HCT116 (cell line): Measurements from ENCODE around the gene NAALADL2. TPM values are rescaled to one million over a fixed set of nuclear protein-coding genes. Genes with fewer than 3 reads are reported as not detected.

Experiments used
- ATAC-seq: fragments of 200-7000 bp; cut with Tn5 transposase; 2 replicates; pipeline ENCODE4 v1.9.1; 2020; ENCODE audit warnings: mild to moderate bottlenecking, moderate library complexity
- BruUV-seq: library from RNA; stranded (reverse); fragments of 400-500 nt; replicated peaks from 2 replicates; lab custom pipeline; 2021; lab: Mats Ljungman, UMichigan
- CTCF ChIA-PET: fragments of 300-600 bp; sonication (Branson Sonifier 250); formaldehyde crosslinking; loops from one replicate; lab custom pipeline; 2021; ENCODE audit warnings: antibody characterized with exemption; lab: Charles Lee
- POLR2A ChIA-PET: fragments of 300-600, 350-600 bp; sonication (Branson Sonifier 250); formaldehyde crosslinking; loops from one replicate; lab custom pipeline; 2021; ENCODE audit warnings: antibody characterized with exemption; lab: Charles Lee
- RAD21 ChIA-PET, 2 experiments: fragments of 300-600 bp; sonication (Branson Sonifier 250); formaldehyde crosslinking; loops; one replicate each; lab custom pipeline; 2023; ENCODE audit warnings: low total read pairs in 2 of 2; ENCODE audit not compliant: uncharacterized antibody in 2 of 2, unreplicated experiment in 2 of 2, low non-redundant PET in 1 of 2; lab: Charles Lee
- DNase-seq: peaks from one replicate; pipeline ENCODE4 v3.0.0-alpha.2; 2010; ENCODE audit warnings: low read depth, low spot score
- H2AFZ ChIP-seq: fragments of 200-600 bp; shearing (Covaris generic), sonication (generic); 2 replicates; pipeline ENCODE4 v1.6.1; 2017; ENCODE audit warnings: low read depth, mixed run types, mixed read lengths, antibody characterized with exemption, low read length; ENCODE audit not compliant: poor library complexity, severe bottlenecking
- H3K27ac ChIP-seq: 2 replicates; pipeline ENCODE4 v1.5.1; 2012; ENCODE audit warnings: low read depth, low read length
- H3K27me3 ChIP-seq: fragments of 200-600 bp; sonication (generic); 2 replicates; pipeline ENCODE4 v1.6.1; 2016; ENCODE audit warnings: mixed run types, low read length, mixed read lengths; ENCODE audit not compliant: insufficient read depth
- H3K36me3 ChIP-seq, 2 experiments: fragments of 200-500 bp in 1 of 2; fragments of 200-600 bp in 1 of 2; sonication (Bioruptor generic) in 1 of 2; sonication (generic) in 1 of 2; 2 replicates each; pipeline versions ENCODE4 v1.5.1 to v1.6.1; 2014 to 2016; ENCODE audit warnings: low read length in 2 of 2, inconsistent platforms in 1 of 2, mixed read lengths in 1 of 2, mixed run types in 1 of 2; ENCODE audit not compliant: insufficient read depth in 2 of 2, control insufficient read depth in 1 of 2
- H3K4me1 ChIP-seq, 2 experiments: fragments of 200-600 bp in 1 of 2; sonication (generic) in 1 of 2; 2 replicates each; pipeline versions ENCODE4 v1.5.1 to v1.6.1; 2012 to 2017; ENCODE audit warnings: low read length in 2 of 2, inconsistent platforms in 1 of 2, mild to moderate bottlenecking in 1 of 2, mixed read lengths in 1 of 2, mixed run types in 1 of 2, moderate library complexity in 1 of 2; ENCODE audit not compliant: insufficient read depth in 2 of 2, control insufficient read depth in 1 of 2
- H3K4me2 ChIP-seq: fragments of 200-600 bp; sonication (generic); 2 replicates; pipeline ENCODE4 v1.6.1; 2017; ENCODE audit warnings: mixed run types, low read length, mixed read lengths
- H3K4me3 ChIP-seq, 2 experiments: fragments of 200-600 bp in 1 of 2; sonication (generic) in 1 of 2; replicated peaks in 1 of 2; 2 replicates each; pipeline ENCODE4 v1.5.1; 2011 to 2016; ENCODE audit warnings: low read length in 2 of 2, control low read depth in 1 of 2, low read depth in 1 of 2, mild to moderate bottlenecking in 1 of 2, mixed read lengths in 1 of 2, mixed run types in 1 of 2
- H3K79me2 ChIP-seq: fragments of 200-600 bp; sonication (generic); 2 replicates; pipeline ENCODE4 v1.6.1; 2017; ENCODE audit warnings: mild to moderate bottlenecking, mixed run types, low read length, moderate library complexity, mixed read lengths; ENCODE audit not compliant: insufficient read depth
- H3K9ac ChIP-seq: fragments of 200-600 bp; sonication (generic); 2 replicates; pipeline ENCODE4 v1.6.1; 2016; ENCODE audit warnings: low read length, mixed read lengths
- H3K9me2 ChIP-seq: fragments of 200-600 bp; sonication (generic), shearing (Covaris generic); 2 replicates; pipeline ENCODE4 v1.6.1; 2017; ENCODE audit warnings: mixed run types, mild to moderate bottlenecking, moderate library complexity; ENCODE audit not compliant: insufficient read depth
- H3K9me3 ChIP-seq, 2 experiments: fragments of 200-500 bp in 1 of 2; fragments of 200-600 bp in 1 of 2; sonication (Bioruptor generic) in 1 of 2; sonication (generic) in 1 of 2; 2 replicates each; pipeline ENCODE4 v1.6.1; 2014 to 2017; ENCODE audit warnings: low read length in 2 of 2, mixed read lengths in 2 of 2, inconsistent platforms in 1 of 2, low read depth in 1 of 2, mild to moderate bottlenecking in 1 of 2, mixed run types in 1 of 2, moderate library complexity in 1 of 2; ENCODE audit not compliant: control insufficient read depth in 1 of 2, insufficient read depth in 1 of 2
- H4K20me1 ChIP-seq: fragments of 200-600 bp; sonication (generic), shearing (Covaris generic); 2 replicates; pipeline ENCODE4 v1.6.1; 2017; ENCODE audit warnings: mixed run types, mild to moderate bottlenecking, moderate library complexity; ENCODE audit not compliant: insufficient read depth
- CBX3 ChIP-seq: IDR thresholded peaks from 2 replicates; pipeline ENCODE4 v1.6.1; 2012; ENCODE audit warnings: low read depth
- CTCF ChIP-seq, 3 experiments: fragments of 200-600 bp in 1 of 3; sonication (generic) in 1 of 3; IDR thresholded peaks in 2 of 3; conservative IDR thresholded peaks in 1 of 3; 2 replicates each; pipeline ENCODE4 v1.5.1; 2012 to 2017; ENCODE audit warnings: low read depth in 2 of 3, low read length in 2 of 3, antibody characterized with exemption in 1 of 3, borderline replicate concordance in 1 of 3, control low read depth in 1 of 3, mild to moderate bottlenecking in 1 of 3, mixed read lengths in 1 of 3, mixed run types in 1 of 3, moderate library complexity in 1 of 3; ENCODE audit not compliant: insufficient read depth in 1 of 3
- ELF1 ChIP-seq: IDR thresholded peaks from 2 replicates; pipeline ENCODE4 v1.6.1; 2012; ENCODE audit warnings: low read depth, borderline replicate concordance
- EZH2 ChIP-seq: fragments of 200-600 bp; sonication (generic); IDR thresholded peaks from 2 replicates; pipeline ENCODE4 v1.6.1; 2017; ENCODE audit warnings: antibody characterized with exemption, mixed run types
- EZH2phosphoT487 ChIP-seq: fragments of 200-600 bp; IDR thresholded peaks from 2 replicates; pipeline ENCODE4 v1.6.1; 2018; ENCODE audit warnings: antibody characterized with exemption, borderline replicate concordance
- FOSL1 ChIP-seq: IDR thresholded peaks from 2 replicates; pipeline ENCODE4 v1.6.1; 2012; ENCODE audit warnings: low read depth
- JUND ChIP-seq: IDR thresholded peaks from 2 replicates; pipeline ENCODE4 v1.6.1; 2012
- MAX ChIP-seq: IDR thresholded peaks from 2 replicates; pipeline ENCODE4 v1.6.1; 2012
- POLR2A ChIP-seq: IDR thresholded peaks from 2 replicates; pipeline ENCODE4 v1.7.0; 2011; ENCODE audit warnings: borderline replicate concordance; ENCODE audit not compliant: insufficient read depth, insufficient read length; ENCODE audit errors: extremely low read depth
- POLR2AphosphoS5 ChIP-seq: IDR thresholded peaks from 2 replicates; pipeline ENCODE4 v1.6.1; 2011; ENCODE audit warnings: mild to moderate bottlenecking, low read depth, low read length, moderate library complexity
- RAD21 ChIP-seq: IDR thresholded peaks from 2 replicates; pipeline ENCODE4 v1.6.1; 2012; ENCODE audit warnings: low read depth, mild to moderate bottlenecking
- SIN3A ChIP-seq: IDR thresholded peaks from 2 replicates; pipeline ENCODE4 v1.6.1; 2012; ENCODE audit warnings: low read depth
- ZNF274 ChIP-seq: fragments of 200-500 bp; sonication (Bioruptor generic); IDR thresholded peaks from 2 replicates; pipeline ENCODE4 v1.6.1; 2014; ENCODE audit warnings: mild to moderate bottlenecking, low read depth, low read length, inconsistent platforms
- intact Hi-C: fragments of 100-400 bp; cut with micrococcal nuclease; formaldehyde crosslinking; loops from 2 replicates; pipeline ENCODE4 v1.10.0; 2022
- total RNA-seq: library from RNA; stranded (reverse); gene quantifications from one replicate; pipeline ENCODE4 v1.2.1, GENCODE V29; 2021; ENCODE audit not compliant: unreplicated experiment

Gene NAALADL2
- total RNA-seq, 1 experiment from 2014 or later = 2.9 TPM

GRCh38 chr3:175413926-175414325 is 554.8 kb downstream of the NAALADL2 start:
- H2AFZ ChIP-seq = no peak overlapping the region
- no peaks in the 10 kb centered on the region for H3K36me3 ChIP-seq
- no peaks in the 10 kb centered on the region for H3K9me2 ChIP-seq
- no peak overlapping the region for H3K4me3 ChIP-seq
- no peak overlapping the region for H3K27ac ChIP-seq
- ATAC-seq = no peak
- TF ChIP-seq JUND = no peak
- no peak for TF ChIP-seq CTCF (IDR thresholded peaks at IDR 0.05 in 2 of 3, conservative IDR thresholded peaks at IDR 0.05 in 1 of 3; ENCODE audit: borderline replicate concordance in 1 of 3, insufficient read depth in 1 of 3, low read depth in 2 of 3, low read length in 2 of 3)
- no peak for TF ChIP-seq RAD21
- no peak for TF ChIP-seq CBX3
- TF ChIP-seq POLR2A = no peak
- no peak for TF ChIP-seq ZNF274
- TF ChIP-seq FOSL1 = no peak
- TF ChIP-seq ELF1 = no peak
- TF ChIP-seq POLR2AphosphoS5 = no peak
- no peak for TF ChIP-seq SIN3A
- no peak for TF ChIP-seq EZH2
- no peak for TF ChIP-seq EZH2phosphoT487
- no peak for TF ChIP-seq MAX
- TF ChIP-seq, all 23 proteins: peak for 0
- Histone ChIP-seq H3K9me3 (no peaks in the 10 kb centered on the region), H4K20me1 (no peaks in the 10 kb centered on the region), H3K27me3 (no peaks in the 10 kb centered on the region), H3K4me1 (no peaks in the 10 kb centered on the region), H3K9ac (no peak overlapping the region), H3K4me2 (no peak overlapping the region), H3K79me2 (no peaks in the 10 kb centered on the region)
- ChIA-PET POLR2A (no interaction called here), CTCF (no interaction called here), RAD21 (no interaction called here)
- intact Hi-C loops = no loop called here
- no TSS peak for BruUV-seq
- no peak for DNase-seq
